ENCODE measurements around the gene DENND6B. TPM values are rescaled to one million over a fixed set of nuclear protein-coding genes. Genes with fewer than 3 reads are reported as not detected.

DENND6B gene
- total RNA-seq, 2 donors from 2014 or later, result 9.6 to 19.6 TPM

DNA sequence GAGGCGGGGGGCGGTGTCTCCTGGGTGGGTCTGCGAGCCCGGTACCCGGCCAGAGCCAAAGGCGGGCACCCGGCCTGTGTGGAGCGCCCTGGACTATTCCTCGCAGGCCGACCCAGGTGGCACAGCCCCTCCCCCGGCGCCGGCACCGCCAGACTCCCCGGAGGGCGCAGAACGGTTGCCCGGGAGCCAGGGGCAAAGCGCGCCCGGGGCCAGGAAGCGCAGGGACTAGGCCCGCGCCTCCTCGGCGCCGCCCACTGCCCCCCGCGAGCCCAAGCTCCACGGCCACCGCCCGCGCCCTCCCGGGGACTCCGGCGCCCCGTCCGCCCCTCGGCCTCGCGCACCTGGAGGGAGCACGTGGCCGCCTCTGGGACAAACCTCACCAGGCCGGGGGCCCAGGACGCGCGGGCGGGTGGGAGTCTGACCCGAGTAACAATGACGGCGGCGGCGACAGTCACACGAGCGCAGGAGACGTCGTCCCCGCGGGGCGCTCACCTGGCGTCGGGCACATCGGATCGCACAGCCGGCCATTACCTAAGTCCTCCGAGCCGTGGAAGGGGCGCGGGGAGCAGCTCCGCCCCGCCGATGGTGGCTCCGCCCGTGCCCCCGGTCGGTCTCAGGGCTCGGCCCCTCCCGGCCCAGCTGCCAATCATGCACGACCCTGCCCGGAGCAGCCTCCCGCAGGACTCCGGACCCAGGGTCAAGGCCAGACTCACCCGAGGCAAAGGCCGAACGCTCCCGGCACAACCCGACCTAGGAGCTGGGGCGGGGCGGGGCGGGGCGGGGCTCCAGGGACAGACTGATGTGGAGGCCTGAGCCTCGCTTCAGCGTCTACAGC lies 26.8 kb downstream of the DENND6B start:
- intact Hi-C loops (cut with DNase I), result no loop called here
- H3K4me3 ChIP-seq, result peak overlapping the region; percentile 3 to 16
- DNase-seq (ENCODE audit: low spot score), result no peak
- TF ChIP-seq POLR2AphosphoS5 (IDR thresholded peaks at IDR 0.05) (no peak), CTCF (IDR thresholded peaks at IDR 0.05) (no peak), POLR2A (IDR thresholded peaks at IDR 0.05) (no peak)
- H3K27ac ChIP-seq, result peak overlapping the region; percentile 60
- H3K27me3 ChIP-seq (replicated peaks; ENCODE audit: insufficient read depth), result no peaks in the 10 kb centered on the region
- H3K36me3 ChIP-seq, result no peaks in the 10 kb centered on the region
- no peaks in the 10 kb centered on the region for H3K9me3 ChIP-seq
- WGBS, result 42% methylated on average over 73 of the region's 93 CpGs
- peaks cover 72% of the 10 kb centered on the region for H3K4me1 ChIP-seq (replicated peaks)

GRCh38 chr22:50298937-50299784 lies 27.7 kb downstream of the DENND6B start:
- Histone ChIP-seq H3K4me3 (peak overlapping the region; percentile 3 to 16), H3K27me3 (replicated peaks; ENCODE audit: insufficient read depth) (no peaks in the 10 kb centered on the region), H3K4me1 (replicated peaks) (peaks cover 70% of the 10 kb centered on the region), H3K36me3 (no peaks in the 10 kb centered on the region), H3K9me3 (no peaks in the 10 kb centered on the region), H3K27ac (peak overlapping the region; percentile 60)
- 43% methylated on average over 52 of the region's 59 CpGs for WGBS
- no peak for DNase-seq (ENCODE audit: low spot score)
- intact Hi-C loops (cut with DNase I), result no loop called here
- TF ChIP-seq POLR2A (IDR thresholded peaks at IDR 0.05), result no peak
- no peak for TF ChIP-seq POLR2AphosphoS5 (IDR thresholded peaks at IDR 0.05)
- TF ChIP-seq CTCF (IDR thresholded peaks at IDR 0.05), result no peak

- intact Hi-C loops (cut with DNase I), result no loop called here
- H3K9me3 ChIP-seq, result no peaks in the 10 kb centered on the region
- H3K4me3 ChIP-seq, result no peak overlapping the region
- no peak for TF ChIP-seq POLR2AphosphoS5 (IDR thresholded peaks at IDR 0.05)
- no peak for TF ChIP-seq CTCF (IDR thresholded peaks at IDR 0.05)
- no peak for TF ChIP-seq POLR2A (IDR thresholded peaks at IDR 0.05)
- H3K27me3 ChIP-seq (replicated peaks; ENCODE audit: insufficient read depth), result no peaks in the 10 kb centered on the region
- H3K4me1 ChIP-seq (replicated peaks), result peaks cover 70% of the 10 kb centered on the region
- peak overlapping the region; percentile 30 to 60 for H3K27ac ChIP-seq
- H3K36me3 ChIP-seq, result no peaks in the 10 kb centered on the region
- no peak for DNase-seq (ENCODE audit: low spot score)
- 66% methylated on average over 4 of the region's 4 CpGs for WGBS
These were observed 28.6 kb downstream of the DENND6B start for GRCh38 chr22:50298266-50298637.

DNA sequence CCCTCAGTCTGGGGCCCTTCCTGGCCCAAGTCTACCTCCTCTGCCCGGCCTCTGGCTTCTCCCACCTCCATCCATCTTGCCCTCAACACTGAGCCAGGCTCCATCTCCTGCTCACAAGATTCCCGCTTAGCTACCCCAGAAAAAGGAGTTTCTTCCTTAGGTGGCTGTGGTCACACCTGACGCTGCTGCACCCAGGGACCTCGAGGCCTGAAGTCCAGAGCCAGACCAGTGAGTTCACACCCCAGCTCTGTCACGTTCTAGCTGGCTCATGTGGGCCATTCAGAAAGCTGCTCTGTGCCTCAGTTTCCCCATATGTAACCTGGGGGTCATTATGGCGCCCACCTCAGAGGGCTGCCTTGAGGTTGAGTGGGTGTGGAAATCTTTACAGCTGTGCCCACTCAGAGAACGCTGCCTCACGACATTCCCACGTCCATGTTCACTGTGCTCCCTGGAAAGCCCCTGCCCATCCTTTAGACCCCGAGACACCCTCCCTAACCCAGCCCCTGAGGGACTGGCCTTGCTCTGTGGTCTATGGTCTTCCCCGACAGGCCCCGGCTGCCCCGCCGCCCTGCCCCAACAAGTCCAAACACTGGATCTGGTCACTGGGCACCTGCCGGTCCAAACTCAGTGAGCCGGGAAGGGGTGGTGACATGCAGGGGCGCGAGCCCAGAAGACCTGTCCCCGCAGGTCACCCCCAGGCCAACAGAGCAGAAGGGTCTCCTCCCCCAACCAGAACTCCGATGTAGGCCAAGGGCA lies 29.1 kb downstream of the DENND6B start:
- Histone ChIP-seq H3K27me3 (replicated peaks; ENCODE audit: insufficient read depth) (no peaks in the 10 kb centered on the region), H3K4me1 (replicated peaks) (peaks cover 70% of the 10 kb centered on the region), H3K9me3 (no peaks in the 10 kb centered on the region), H3K27ac (peak overlapping the region; percentile 30 to 60), H3K36me3 (no peaks in the 10 kb centered on the region), H3K4me3 (no peak overlapping the region)
- intact Hi-C loops (cut with DNase I), result no loop called here
- no peak for DNase-seq (ENCODE audit: low spot score)
- WGBS, result 73% methylated on average over 20 of the region's 20 CpGs
- TF ChIP-seq POLR2AphosphoS5 (IDR thresholded peaks at IDR 0.05), result no peak
- no peak for TF ChIP-seq CTCF (IDR thresholded peaks at IDR 0.05)
- no peak for TF ChIP-seq POLR2A (IDR thresholded peaks at IDR 0.05)
